COLO668 (cell line): ENCODE data around the gene PPP1R12C.
"Not testable (repeated sequence)": the region's sequence is repeated elsewhere in the genome, so short reads cannot be mapped to it uniquely, and the experiment has no call there.

Source experiments
- DNase-seq: peaks from one replicate; lab custom pipeline; 2025; ENCODE audit not compliant: unreplicated experiment; lab: John Stamatoyannopoulos, UW

PPP1R12C gene

DNA sequence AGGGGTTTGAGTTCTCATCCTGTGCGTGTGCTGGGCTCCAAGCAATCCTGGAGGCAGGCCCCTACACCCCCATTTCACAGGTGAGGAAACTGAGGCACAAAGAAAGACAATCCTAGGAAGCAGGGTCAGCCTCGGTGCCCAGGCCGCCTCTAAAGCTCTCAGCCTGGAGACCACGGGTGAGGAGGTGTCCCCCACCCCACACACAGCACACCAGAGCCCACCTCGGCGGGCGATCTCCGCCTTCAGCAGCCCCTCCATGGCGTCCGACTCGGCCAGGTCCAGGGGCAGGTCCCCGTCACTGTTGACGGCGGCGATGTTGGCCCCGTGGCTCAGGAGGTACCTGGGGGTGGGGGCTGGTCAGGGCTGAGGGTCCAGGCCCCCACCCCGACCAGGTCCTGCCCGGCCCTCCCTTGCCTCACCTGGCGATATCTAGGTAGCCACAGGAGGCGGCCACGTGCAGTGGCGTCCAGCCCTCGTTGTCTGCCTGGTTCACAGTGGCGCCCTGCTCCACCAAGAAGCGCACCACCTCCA is 5.1 kb downstream of the PPP1R12C start:
- no peak for DNase-seq

- no peak for DNase-seq
Measured at GRCh38 chr19:55111238-55111831, 6.1 kb downstream of the PPP1R12C start.

- no peak for DNase-seq
Measured at GRCh38 chr19:55109527-55110291, 7.7 kb downstream of the PPP1R12C start.

DNA sequence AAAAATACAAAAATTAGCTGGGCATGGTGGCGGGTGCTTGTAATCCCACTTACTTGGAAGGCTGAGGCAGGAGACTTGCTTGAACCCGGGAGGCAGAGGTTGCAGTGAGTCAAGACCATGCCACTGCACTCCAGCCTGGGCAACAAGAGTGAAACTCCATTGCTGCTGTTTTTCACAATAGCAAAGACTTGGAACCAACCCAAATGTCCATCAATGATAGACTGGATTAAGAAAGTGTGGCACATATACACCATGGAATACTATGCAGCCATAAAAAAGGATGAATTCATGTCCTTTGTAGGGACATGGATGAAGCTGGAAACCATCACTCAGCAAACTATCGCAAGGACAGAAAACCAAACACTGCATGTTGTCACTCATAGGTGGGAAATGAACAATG is 10.2 kb downstream of the PPP1R12C start:
- not testable (repeated sequence) for DNase-seq

DNA sequence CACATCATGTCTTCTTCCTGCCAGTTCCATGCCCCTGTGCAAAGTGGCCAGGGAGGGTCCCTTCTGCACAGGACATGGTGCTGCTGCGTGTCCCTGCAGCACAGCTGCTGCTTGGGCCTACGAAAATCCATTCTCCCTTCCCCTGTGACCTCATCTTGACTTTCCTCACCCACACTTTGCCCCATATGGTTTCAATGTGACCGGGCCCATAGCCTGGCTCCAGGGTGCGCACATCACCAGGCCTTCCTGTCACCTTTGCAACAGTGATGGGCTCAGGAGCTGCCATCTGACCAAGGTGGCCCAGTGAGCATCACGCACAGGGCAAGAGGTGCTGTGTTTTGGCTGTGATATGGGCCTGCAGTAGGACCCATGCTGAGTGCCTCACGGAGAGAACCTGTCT is 10.8 kb downstream of the PPP1R12C start:
- no peak for DNase-seq

DNA sequence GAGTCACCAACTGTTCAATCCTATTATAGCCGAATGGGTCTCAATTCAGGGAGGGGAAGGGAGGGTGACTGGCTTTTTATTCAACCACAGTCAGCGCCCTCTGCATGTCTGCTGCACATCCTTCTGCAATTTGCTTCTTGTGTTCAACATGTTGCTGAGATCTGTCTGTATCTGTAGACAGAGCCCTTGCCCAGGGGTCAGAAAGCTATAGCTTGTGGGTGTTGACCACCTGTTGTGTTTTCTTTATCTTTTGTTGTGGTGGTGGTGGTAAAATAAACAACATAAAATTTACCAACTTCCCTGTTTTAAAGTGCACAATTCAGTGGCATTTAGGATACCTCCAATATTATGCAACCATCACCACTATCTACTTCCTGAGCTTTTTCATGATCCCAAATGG is 12.2 kb downstream of the PPP1R12C start:
- DNase-seq, result no peak

DNA sequence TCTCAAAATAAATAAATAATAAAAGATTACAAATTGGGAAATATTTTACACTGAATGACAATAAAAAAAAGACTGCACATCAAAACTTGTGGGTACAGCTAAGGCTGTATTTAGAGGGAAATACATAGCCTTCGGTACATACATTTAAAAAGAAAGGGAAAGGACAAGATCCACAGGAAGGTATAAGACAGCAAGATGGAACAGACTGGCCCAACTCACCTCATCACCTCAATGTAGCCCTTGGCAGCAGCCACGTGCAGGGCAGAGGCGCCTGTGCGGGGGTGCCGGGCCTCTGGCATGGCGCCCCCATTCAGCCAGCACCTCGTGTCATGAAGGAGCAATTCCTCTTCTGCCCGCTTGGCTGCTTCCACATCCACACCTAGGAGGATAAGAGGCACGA is 14.2 kb downstream of the PPP1R12C start:
- no peak for DNase-seq

DNA sequence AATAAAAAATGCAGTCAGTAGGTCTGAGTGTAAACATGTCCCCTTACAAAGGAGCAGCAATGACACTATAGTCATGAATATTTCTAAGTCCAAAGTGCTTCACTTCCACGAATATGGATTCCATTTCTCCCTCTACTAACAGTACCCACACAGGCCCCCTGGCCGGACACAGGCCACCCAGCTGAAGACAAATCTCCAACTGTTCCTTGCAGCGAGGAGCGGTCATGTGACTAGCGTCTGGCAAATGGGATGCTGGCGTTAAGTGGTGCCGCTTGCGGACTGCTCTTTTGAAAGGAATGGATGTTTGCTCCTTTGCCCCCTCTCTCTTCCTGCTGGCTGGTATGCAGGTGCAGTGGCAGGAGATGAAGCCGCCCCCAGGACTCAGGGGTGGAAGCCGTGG is 16.2 kb downstream of the PPP1R12C start:
- DNase-seq, result no peak

- no peak for DNase-seq
Measured at GRCh38 chr19:55099557-55100506, 17.6 kb downstream of the PPP1R12C start.

GRCh38 chr19:55098716-55099556 is 18.5 kb downstream of the PPP1R12C start:
- DNase-seq, result no peak

- no peak for DNase-seq
Measured at GRCh38 chr19:55097864-55098715, 19.3 kb downstream of the PPP1R12C start.

GRCh38 chr19:55096061-55096701 is 21.3 kb downstream of the PPP1R12C start:
- no peak for DNase-seq

- DNase-seq, result no peak
Measured at GRCh38 chr19:55095260-55096060, 22.0 kb downstream of the PPP1R12C start.

DNA sequence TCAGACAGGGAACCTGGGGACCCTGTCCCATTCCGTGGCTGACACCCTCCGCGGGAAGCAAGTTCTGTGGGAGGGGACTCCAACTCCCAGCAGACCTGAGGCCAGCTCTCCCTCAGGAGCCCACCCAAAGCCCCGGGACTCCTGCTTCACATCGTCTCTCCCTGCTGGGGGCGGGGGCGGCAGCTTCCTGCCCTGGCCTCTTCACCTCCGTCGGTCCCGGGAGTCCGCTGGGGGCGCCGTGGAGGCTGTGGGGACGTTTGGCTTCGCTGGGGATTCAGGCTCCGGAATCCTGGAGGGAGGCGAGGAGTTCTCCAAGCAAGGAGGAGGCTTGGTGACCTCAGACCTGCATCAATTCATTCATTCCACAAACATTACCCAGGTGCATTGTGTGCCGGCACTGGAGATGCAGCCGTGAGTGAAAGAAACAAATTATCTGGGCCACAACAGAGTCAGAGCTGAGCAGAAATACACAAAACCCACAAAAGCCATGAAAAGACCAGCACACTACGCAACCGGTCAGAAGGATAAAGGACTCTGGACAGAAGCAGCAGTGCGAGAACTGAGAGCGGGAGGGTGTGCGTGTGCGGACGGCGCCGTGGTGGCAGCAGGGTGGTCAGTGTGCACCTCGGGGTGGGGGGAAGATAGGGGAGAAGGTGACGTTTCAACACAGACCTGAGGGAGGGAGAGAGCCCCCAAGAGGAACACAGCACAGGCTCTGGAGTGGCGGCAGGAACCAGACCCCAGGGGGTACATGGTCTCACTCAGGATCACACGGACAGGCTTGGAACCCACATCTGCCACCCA is 22.8 kb downstream of the PPP1R12C start:
- no peak for DNase-seq

DNA sequence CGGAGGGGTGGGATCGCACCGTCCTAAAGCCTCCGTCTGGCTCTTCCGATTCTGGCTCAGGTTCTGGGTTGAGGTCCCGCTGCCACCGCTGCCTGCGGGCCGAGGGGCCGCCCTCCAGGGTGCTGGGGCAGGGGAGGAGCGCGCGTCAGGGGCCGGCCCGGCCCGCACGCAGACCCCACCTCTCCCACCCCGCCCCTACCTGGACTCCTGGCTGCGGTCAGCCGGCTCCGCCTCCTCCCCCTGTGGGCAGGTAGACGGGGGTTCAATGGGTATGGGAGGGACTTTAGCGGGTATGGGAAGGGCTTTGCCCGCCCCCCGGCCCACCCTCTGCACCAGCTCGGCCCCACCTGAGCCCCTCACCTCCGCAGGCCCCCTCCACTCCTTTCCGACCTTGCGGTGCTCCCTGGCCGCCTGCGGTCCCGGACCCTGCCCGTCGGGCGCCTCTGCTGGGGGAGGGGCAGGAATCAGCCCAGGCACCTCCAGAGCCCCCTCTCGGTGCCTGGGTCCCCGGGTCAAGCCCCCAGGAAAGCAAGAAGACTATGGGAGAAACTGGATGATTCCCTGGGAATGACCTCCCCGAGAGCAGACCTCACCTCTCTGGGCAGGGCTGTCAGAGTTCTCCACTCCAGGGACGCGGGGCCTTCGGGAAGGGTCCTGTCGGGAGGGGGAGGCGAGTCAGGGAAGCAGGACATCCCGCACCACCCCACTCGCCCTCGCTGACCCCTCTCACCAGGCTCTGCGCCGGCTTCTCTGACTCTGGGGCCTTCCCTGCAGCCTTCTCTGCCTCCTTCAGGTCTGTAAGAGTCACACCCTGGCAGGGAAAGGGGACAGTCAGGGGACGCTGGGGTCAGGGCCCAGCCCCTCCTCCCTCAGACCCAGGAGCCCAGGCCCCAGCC is 24.8 kb downstream of the PPP1R12C start:
- DNase-seq, result no peak

DNA sequence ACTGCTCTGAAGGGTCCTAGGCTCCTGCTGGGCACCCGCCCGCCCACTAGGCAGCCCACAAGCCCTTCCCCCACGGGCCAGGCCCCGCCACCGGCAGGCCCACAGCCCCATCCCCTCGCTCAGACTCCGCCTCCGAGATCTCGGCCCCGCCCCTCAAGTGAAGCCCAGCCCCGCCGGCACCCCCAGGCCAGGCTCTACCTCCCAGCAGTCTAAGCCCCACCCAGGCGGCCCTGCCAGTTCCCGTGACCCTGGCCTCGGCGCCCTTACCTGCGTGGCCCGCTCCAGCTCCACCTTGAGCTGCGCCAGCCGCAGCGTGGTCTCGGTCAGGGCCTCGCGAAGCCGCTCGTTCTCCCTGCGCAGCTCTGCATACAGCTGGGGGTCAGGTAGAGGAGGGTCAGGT is 25.5 kb downstream of the PPP1R12C start:
- no peak for DNase-seq
